ENCODE data around the gene VDR. TPM values are rescaled to one million over a fixed set of nuclear protein-coding genes. Genes with fewer than 3 reads are reported as not detected.
"Not testable (repeated sequence)": the region's sequence is repeated elsewhere in the genome, so short reads cannot be mapped to it uniquely, and the experiment has no call there.

The VDR gene
- total RNA-seq, 1 donor from 2014 or later: 0.20 TPM

- intact Hi-C loops (cut with micrococcal nuclease): no loop called here
- ATAC-seq (no peak), DNase-seq (peak; percentile 17)
Measured at GRCh38 chr12:47821346-47821706, 83.5 kb downstream of the VDR start.

GRCh38 chr12:47820631-47821345, 84.0 kb downstream of the VDR start:
- peak; percentile 86 for DNase-seq
- intact Hi-C loops (cut with micrococcal nuclease): no loop called here
- peak; percentile 77 for ATAC-seq

GRCh38 chr12:47819896-47820630, 84.7 kb downstream of the VDR start, which contains the start of gene HDAC7:
Gene HDAC7, minus strand, starts transcription at chr12:47819903. Its CDS starts 118 bp downstream, at chr12:47819785.
- ATAC-seq: peak; percentile 70

GRCh38 chr12:47819138-47819895, 85.5 kb downstream of the VDR start:
- intact Hi-C loops (cut with micrococcal nuclease): no loop called here
- DNase-seq (peak; percentile 84), ATAC-seq (peak; percentile 34)

More at GRCh38 chr12:47819896-47820630, 84.7 kb downstream of the VDR start, which contains the start of gene HDAC7:
- intact Hi-C loops (cut with micrococcal nuclease): no loop called here
- peak; percentile 94 for DNase-seq

- peak; percentile 5 for ATAC-seq
- intact Hi-C loops (cut with micrococcal nuclease): no loop called here
- DNase-seq: peak; percentile 62
Measured at GRCh38 chr12:47818467-47819137, 86.2 kb downstream of the VDR start.

- ATAC-seq (no peak), DNase-seq (peak; percentile 15)
- intact Hi-C loops (cut with micrococcal nuclease): no loop called here
Measured at GRCh38 chr12:47818007-47818376, 86.8 kb downstream of the VDR start.

GRCh38 chr12:47817272-47818006, 87.4 kb downstream of the VDR start:
- no peak for ATAC-seq
- intact Hi-C loops (cut with micrococcal nuclease): no loop called here
- DNase-seq: peak; percentile 24

GRCh38 chr12:47816403-47817271, 88.2 kb downstream of the VDR start:
- no peak for ATAC-seq
- intact Hi-C loops (cut with micrococcal nuclease): no loop called here
- DNase-seq: peak; percentile 32

GRCh38 chr12:47815447-47815846, 89.3 kb downstream of the VDR start:
- intact Hi-C loops (cut with micrococcal nuclease); ATAC-seq: not testable (repeated sequence)
- peak; percentile 27 for DNase-seq

- ATAC-seq (no peak), DNase-seq (peak; percentile 21)
- intact Hi-C loops (cut with micrococcal nuclease): no loop called here
Measured at GRCh38 chr12:47814539-47815170, 90.1 kb downstream of the VDR start.

- peak; percentile 5 for ATAC-seq
- peak; percentile 54 for DNase-seq
- intact Hi-C loops (cut with micrococcal nuclease): no loop called here
Measured at GRCh38 chr12:47813511-47814196, 91.1 kb downstream of the VDR start.

GRCh38 chr12:47812797-47813510, 91.8 kb downstream of the VDR start:
- peak; percentile 92 for DNase-seq
- intact Hi-C loops (cut with micrococcal nuclease): no loop called here
- peak; percentile 78 for ATAC-seq

- intact Hi-C loops (cut with micrococcal nuclease): no loop called here
- peak; percentile 76 for DNase-seq
- peak; percentile 54 for ATAC-seq
Measured at GRCh38 chr12:47811581-47812484, 93.0 kb downstream of the VDR start.

- ATAC-seq: no peak
- DNase-seq: peak; percentile 11
Measured at GRCh38 chr12:47811072-47811396, 93.8 kb downstream of the VDR start.

GRCh38 chr12:47809518-47809917, 95.3 kb downstream of the VDR start:
- ATAC-seq; intact Hi-C loops (cut with micrococcal nuclease): not testable (repeated sequence)
- peak; percentile 12 for DNase-seq

More at GRCh38 chr12:47811072-47811396, 93.8 kb downstream of the VDR start:
- intact Hi-C loops (cut with micrococcal nuclease): no loop called here

All from left ventricle myocardium superior (tissue), 1 donor.